IMR-90 (cell line): ENCODE measurements around the gene FGGY.

Experiments used
- CHD1 ChIP-seq: IDR thresholded peaks from 2 replicates; pipeline ENCODE4 v1.6.1; 2012; ENCODE audit warnings: low read depth, low read length, improper control_type of control experiment
- CTCF ChIP-seq: conservative IDR thresholded peaks from 2 replicates; pipeline ENCODE4 v1.5.1; 2012; ENCODE audit warnings: mild to moderate bottlenecking, low read depth, low read length, improper control_type of control experiment
- ELK1 ChIP-seq: fragments of 150-350 bp; IDR thresholded peaks from 2 replicates; pipeline ENCODE4 v1.6.1; 2016; ENCODE audit warnings: low read depth, mild to moderate bottlenecking, low read length, moderate library complexity, borderline replicate concordance
- FOS ChIP-seq: fragments of 150-350 bp; IDR thresholded peaks from 2 replicates; pipeline ENCODE4 v1.6.1; 2016; ENCODE audit warnings: low read depth, low read length
- MAFK ChIP-seq: IDR thresholded peaks from 2 replicates; pipeline ENCODE4 v1.6.1; 2012; ENCODE audit warnings: low read depth, low read length, improper control_type of control experiment
- MAZ ChIP-seq: IDR thresholded peaks from 2 replicates; pipeline ENCODE4 v1.6.1; 2012; ENCODE audit warnings: low read depth, mild to moderate bottlenecking, low read length, improper control_type of control experiment, moderate library complexity, borderline replicate concordance
- MXI1 ChIP-seq: IDR thresholded peaks from 2 replicates; pipeline ENCODE4 v1.6.1; 2012; ENCODE audit warnings: low read depth, mild to moderate bottlenecking, low read length, moderate library complexity, borderline replicate concordance
- POLR2A ChIP-seq: IDR thresholded peaks from 2 replicates; pipeline ENCODE4 v1.6.1; 2012; ENCODE audit warnings: mild to moderate bottlenecking, low read depth, low read length
- RAD21 ChIP-seq: IDR thresholded peaks from 2 replicates; pipeline ENCODE4 v1.6.1; 2012; ENCODE audit warnings: low read length, improper control_type of control experiment
- RCOR1 ChIP-seq: IDR thresholded peaks from 2 replicates; pipeline ENCODE4 v1.6.1; 2012; ENCODE audit warnings: mild to moderate bottlenecking, low read length, improper control_type of control experiment; ENCODE audit not compliant: insufficient replicate concordance
- RFX5 ChIP-seq: IDR thresholded peaks from 2 replicates; pipeline ENCODE4 v1.8.0; 2012; ENCODE audit warnings: low read depth, mild to moderate bottlenecking, low read length, moderate library complexity
- SMC3 ChIP-seq: fragments of 150-350 bp; IDR thresholded peaks from 2 replicates; pipeline ENCODE4 v1.6.1; 2016; ENCODE audit warnings: low read depth, mild to moderate bottlenecking, antibody characterized with exemption, low read length, moderate library complexity
- USF2 ChIP-seq: fragments of 150-350 bp; IDR thresholded peaks from 2 replicates; pipeline ENCODE4 v1.6.1; 2017; ENCODE audit warnings: mild to moderate bottlenecking, antibody characterized with exemption, low read length, low read depth

GRCh38 chr1:59427784-59428183 lies 130.9 kb downstream of the FGGY start:
- no peak for TF ChIP-seq RAD21
- no peak for TF ChIP-seq POLR2A
- TF ChIP-seq CTCF: no peak
- no peak for TF ChIP-seq USF2
- TF ChIP-seq SMC3: no peak
- TF ChIP-seq MAFK: no peak
- no peak for TF ChIP-seq ELK1
- TF ChIP-seq RCOR1: no peak
- TF ChIP-seq FOS: no peak
- TF ChIP-seq RFX5: no peak
- TF ChIP-seq MXI1: no peak
- no peak for TF ChIP-seq MAZ
- no peak for TF ChIP-seq CHD1
